ENCODE results near the gene CCDC69. TPM values are rescaled to one million over a fixed set of nuclear protein-coding genes. Genes with fewer than 3 reads are reported as not detected.
A peak's percentile ranks its signal among the peaks of the same experiment; 100 is the strongest.

CCDC69 gene
- total RNA-seq, 1 donor from 2014 or later: 1.2 TPM

DNA sequence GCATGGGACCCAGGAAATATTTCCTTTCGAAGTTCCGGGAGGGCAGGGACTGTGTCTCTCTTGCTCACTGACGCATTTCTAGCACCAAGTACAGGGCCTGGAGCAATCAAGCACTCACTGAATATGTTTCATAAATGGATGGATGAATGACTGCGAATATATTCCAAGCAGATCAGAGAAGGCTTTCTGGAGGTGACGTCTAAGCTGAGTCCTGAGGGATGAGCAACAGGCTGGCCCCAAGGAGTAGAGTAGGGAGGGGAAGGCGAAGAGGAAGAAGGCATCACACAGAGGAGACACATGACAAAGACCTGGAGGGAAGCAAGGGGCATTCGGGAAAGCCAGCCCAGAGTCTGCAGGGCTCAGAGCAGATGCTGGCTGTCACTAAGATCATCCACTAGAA lies 80.2 kb downstream of the CCDC69 start:
- H3K36me3 Mint-ChIP-seq (ENCODE audit: low read depth, unreplicated experiment): peaks cover 36% of the 10 kb centered on the region
- TF ChIP-seq CTCF (IDR thresholded peaks at IDR 0.05; ENCODE audit: unreplicated experiment): no peak
- no peaks in the 10 kb centered on the region for H3K9me3 Mint-ChIP-seq (ENCODE audit: unreplicated experiment)
- H3K27ac Mint-ChIP-seq (ENCODE audit: unreplicated experiment): peak overlapping the region; percentile 36
- H3K4me3 Mint-ChIP-seq (ENCODE audit: unreplicated experiment): no peak overlapping the region
- peaks cover 10% of the 10 kb centered on the region for H3K27me3 Mint-ChIP-seq (ENCODE audit: unreplicated experiment)
- DNase-seq (ENCODE audit: low spot score): no peak
- H3K4me1 Mint-ChIP-seq (ENCODE audit: unreplicated experiment): peaks cover 26% of the 10 kb centered on the region

DNA sequence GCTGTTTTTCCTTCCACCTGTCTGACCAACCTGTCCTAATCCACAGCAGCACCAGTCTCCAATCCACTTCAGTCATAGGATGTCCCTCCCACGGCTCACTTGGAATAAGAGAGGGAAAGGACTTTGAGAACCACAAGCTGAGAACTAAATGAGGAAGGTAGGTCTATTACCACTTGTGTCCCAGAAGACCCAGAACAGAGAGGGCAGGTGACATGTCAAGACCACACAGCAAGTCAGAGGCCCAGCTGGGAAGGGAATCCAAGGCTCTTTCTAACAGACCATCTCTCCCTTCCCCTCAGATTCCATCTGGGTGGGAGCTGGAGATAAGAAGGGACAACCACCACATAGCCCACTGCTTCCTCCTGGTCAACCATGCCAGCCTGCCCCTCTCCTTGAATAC lies 81.0 kb downstream of the CCDC69 start:
- no peak for DNase-seq (ENCODE audit: low spot score)
- Mint-ChIP-seq H3K36me3 (ENCODE audit: low read depth, unreplicated experiment) (peaks cover 43% of the 10 kb centered on the region), H3K9me3 (ENCODE audit: unreplicated experiment) (no peaks in the 10 kb centered on the region), H3K27me3 (ENCODE audit: unreplicated experiment) (peaks cover 5% of the 10 kb centered on the region), H3K4me3 (ENCODE audit: unreplicated experiment) (no peak overlapping the region), H3K27ac (ENCODE audit: unreplicated experiment) (no peak overlapping the region), H3K4me1 (ENCODE audit: unreplicated experiment) (peaks cover 22% of the 10 kb centered on the region)
- TF ChIP-seq CTCF (IDR thresholded peaks at IDR 0.05; ENCODE audit: unreplicated experiment): no peak

DNA sequence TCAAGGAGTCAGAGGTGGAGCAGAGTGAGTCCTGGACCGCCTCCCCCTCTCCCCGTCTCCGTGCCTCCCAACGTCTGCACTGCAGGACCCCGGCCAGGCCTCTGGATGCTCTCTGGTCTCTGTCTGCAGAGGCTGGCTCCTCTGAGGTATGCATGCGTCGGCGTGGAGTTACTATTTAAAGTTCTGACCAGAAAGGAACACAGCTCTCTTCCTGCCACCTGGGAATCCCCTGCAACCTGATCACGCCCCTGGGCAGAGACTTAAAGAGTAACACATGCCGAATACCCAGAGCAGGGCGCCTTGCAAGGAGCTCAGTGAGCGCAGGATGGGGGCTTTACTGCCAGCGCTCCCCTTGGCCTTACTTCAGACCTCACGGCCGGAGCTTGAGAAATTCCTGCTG lies 82.4 kb downstream of the CCDC69 start:
- peaks cover 47% of the 10 kb centered on the region for H3K36me3 Mint-ChIP-seq (ENCODE audit: low read depth, unreplicated experiment)

DNA sequence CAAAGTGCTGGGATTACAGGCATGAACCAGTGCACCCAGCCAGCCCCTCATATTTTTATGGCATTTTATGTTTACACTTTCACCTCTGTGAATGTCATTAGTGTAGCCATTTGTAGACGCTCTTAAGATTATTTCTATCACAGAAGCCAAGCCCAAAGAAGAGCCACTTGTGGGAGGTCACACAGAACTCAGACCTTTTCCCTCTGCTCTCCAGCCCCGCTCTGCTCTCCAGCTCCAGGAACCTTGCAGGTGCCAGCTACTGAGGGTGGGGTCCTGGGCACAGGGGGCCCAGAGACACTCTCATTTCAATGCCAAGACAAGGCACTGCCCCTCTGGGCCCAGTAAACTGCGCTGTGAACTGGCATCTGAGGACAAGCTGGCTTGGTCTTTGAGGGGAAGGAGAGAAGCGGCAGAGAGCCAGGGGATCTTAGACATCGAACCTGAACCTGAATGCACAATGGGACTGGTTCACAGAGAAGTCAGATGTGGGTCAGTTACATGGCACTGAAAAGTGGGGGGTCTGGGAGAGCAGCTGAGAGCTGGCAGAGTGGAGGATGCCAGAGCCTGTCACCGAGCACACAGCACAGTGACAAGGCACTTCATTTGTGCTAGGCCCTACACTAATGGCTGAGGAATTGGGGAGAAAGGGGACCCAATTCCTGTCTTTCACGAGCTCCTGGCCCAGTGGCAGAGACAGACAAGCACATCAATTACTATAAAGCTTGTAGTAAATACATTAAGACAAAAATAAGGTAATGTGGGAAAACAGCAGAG lies 83.0 kb downstream of the CCDC69 start:
- no peak for TF ChIP-seq CTCF (IDR thresholded peaks at IDR 0.05; ENCODE audit: unreplicated experiment)
- Mint-ChIP-seq H3K27me3 (ENCODE audit: unreplicated experiment) (peaks cover 9% of the 10 kb centered on the region), H3K9me3 (ENCODE audit: unreplicated experiment) (no peaks in the 10 kb centered on the region), H3K4me3 (ENCODE audit: unreplicated experiment) (no peak overlapping the region), H3K36me3 (ENCODE audit: low read depth, unreplicated experiment) (peaks cover 52% of the 10 kb centered on the region), H3K27ac (ENCODE audit: unreplicated experiment) (no peak overlapping the region), H3K4me1 (ENCODE audit: unreplicated experiment) (peaks cover 19% of the 10 kb centered on the region)
- no peak for DNase-seq (ENCODE audit: low spot score)

More for the DNA sequence above, 82.4 kb downstream of the CCDC69 start:
- Mint-ChIP-seq H3K27me3 (ENCODE audit: unreplicated experiment) (peaks cover 9% of the 10 kb centered on the region), H3K4me1 (ENCODE audit: unreplicated experiment) (peaks cover 22% of the 10 kb centered on the region), H3K27ac (ENCODE audit: unreplicated experiment) (no peak overlapping the region), H3K9me3 (ENCODE audit: unreplicated experiment) (no peaks in the 10 kb centered on the region), H3K4me3 (ENCODE audit: unreplicated experiment) (no peak overlapping the region)
- TF ChIP-seq CTCF (IDR thresholded peaks at IDR 0.05; ENCODE audit: unreplicated experiment): no peak
- DNase-seq (ENCODE audit: low spot score): no peak

DNA sequence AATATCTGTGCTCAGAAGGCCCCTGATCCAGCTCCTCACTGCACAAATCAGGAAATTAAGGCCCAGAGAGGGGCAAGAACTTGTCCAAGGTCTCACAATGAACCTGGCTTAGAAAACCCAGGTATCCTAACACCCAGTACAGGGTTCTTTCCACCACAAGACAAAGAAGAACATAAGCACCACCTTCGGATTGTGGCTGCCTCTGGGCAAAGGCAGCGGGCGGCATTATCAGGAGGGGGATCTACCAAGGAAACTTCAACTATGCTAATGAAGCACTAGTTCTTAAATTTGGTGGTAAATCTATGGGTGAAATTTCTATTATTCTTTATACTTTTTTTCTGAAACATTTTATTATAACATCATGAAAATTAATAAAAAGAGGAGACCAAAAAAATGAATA lies 84.2 kb downstream of the CCDC69 start:
- Mint-ChIP-seq H3K4me3 (ENCODE audit: unreplicated experiment) (no peak overlapping the region), H3K9me3 (ENCODE audit: unreplicated experiment) (no peaks in the 10 kb centered on the region)
- no peak for DNase-seq (ENCODE audit: low spot score)

More for the DNA sequence above, 84.2 kb downstream of the CCDC69 start:
- Mint-ChIP-seq H3K36me3 (ENCODE audit: low read depth, unreplicated experiment) (peaks cover 52% of the 10 kb centered on the region), H3K4me1 (ENCODE audit: unreplicated experiment) (peaks cover 14% of the 10 kb centered on the region), H3K27ac (ENCODE audit: unreplicated experiment) (no peak overlapping the region), H3K27me3 (ENCODE audit: unreplicated experiment) (peaks cover 9% of the 10 kb centered on the region)
- TF ChIP-seq CTCF (IDR thresholded peaks at IDR 0.05; ENCODE audit: unreplicated experiment): no peak

Data from endothelial cell (in vitro differentiated cells).